RWPE1 (cell line): ENCODE results near the gene MYCBP2.

ENCODE experiments used
- CTCF ChIA-PET: fragments of 350-600 bp; sonication (Branson Sonifier 250); formaldehyde crosslinking; extraction: SDS; loops from one replicate; lab custom pipeline; 2021; lab: Yijun Ruan, JAX
- POLR2A ChIA-PET: fragments of 400-600 bp; formaldehyde crosslinking; extraction: SDS; loops from one replicate; lab custom pipeline; 2020; ENCODE audit warnings: antibody characterized with exemption; ENCODE audit not compliant: low non-redundant PET; lab: Yijun Ruan, JAX
- DNase-seq: peaks from one replicate; pipeline ENCODE4 v3.0.0; 2012; ENCODE audit warnings: low spot score
- H3K27ac ChIP-seq: fragments of 450-650 bp; 2 replicates; pipeline ENCODE4 v1.5.1; 2017
- TF ChIP-seq, protein P1 (sequence below): fragments of 450-650 bp; conservative IDR thresholded peaks from 2 replicates; pipeline ENCODE4 v1.5.1; 2017; ENCODE audit warnings: low read depth, mild to moderate bottlenecking

The MYCBP2 gene

DNA sequence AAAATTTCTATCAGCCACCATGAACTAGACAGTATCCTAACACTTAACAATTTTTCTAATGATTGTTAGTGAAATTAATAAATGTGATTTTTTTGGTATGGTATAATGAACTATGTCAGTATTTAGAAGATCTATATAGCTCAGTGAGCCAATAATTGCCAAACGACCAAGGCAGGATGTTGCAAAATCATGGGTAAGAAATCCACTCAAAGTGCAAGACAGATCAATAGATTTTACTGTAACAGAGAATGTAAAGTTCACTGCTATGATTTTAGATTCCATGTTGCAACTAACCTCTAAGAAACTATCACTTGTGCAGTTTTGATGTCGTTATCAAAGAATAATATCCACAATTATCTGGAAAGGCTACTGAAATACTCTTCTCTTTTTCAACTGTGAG is 44.0 kb upstream of the MYCBP2 start:
- DNase-seq, result no peak
- ChIA-PET CTCF (no interaction called here), POLR2A (no interaction called here)
- TF ChIP-seq, protein P1, sequence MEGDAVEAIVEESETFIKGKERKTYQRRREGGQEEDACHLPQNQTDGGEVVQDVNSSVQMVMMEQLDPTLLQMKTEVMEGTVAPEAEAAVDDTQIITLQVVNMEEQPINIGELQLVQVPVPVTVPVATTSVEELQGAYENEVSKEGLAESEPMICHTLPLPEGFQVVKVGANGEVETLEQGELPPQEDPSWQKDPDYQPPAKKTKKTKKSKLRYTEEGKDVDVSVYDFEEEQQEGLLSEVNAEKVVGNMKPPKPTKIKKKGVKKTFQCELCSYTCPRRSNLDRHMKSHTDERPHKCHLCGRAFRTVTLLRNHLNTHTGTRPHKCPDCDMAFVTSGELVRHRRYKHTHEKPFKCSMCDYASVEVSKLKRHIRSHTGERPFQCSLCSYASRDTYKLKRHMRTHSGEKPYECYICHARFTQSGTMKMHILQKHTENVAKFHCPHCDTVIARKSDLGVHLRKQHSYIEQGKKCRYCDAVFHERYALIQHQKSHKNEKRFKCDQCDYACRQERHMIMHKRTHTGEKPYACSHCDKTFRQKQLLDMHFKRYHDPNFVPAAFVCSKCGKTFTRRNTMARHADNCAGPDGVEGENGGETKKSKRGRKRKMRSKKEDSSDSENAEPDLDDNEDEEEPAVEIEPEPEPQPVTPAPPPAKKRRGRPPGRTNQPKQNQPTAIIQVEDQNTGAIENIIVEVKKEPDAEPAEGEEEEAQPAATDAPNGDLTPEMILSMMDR, result no peak
- H3K27ac ChIP-seq, result no peak overlapping the region

DNA sequence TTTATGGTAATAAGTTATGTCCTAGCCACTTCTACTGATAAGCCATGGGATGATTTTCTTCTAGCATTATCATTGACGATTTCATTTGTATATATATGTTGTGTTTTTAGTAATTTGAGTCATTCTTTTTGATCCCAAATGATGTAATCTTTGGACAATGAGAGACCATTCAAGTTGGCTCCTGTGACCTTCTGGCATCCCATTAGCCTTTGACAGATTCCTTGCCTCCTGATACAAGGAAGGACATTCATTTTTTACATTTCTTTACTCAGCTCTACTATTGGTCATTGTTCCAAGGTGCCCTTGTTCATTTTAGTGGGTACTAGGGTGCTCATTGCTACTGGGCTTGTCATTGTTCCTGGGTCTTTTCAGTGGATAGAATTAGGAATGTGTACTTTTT is 35.3 kb upstream of the MYCBP2 start:
- ChIA-PET CTCF (interaction anchor here (0.6 kb wide), 1 partner anchor 11 kb away, joined by 4 read pairs; no protein-coding TSS in a partner anchor), POLR2A (no interaction called here)
- TF ChIP-seq, protein P1, result no peak
- H3K27ac ChIP-seq, result no peak overlapping the region
- no peak for DNase-seq

DNA sequence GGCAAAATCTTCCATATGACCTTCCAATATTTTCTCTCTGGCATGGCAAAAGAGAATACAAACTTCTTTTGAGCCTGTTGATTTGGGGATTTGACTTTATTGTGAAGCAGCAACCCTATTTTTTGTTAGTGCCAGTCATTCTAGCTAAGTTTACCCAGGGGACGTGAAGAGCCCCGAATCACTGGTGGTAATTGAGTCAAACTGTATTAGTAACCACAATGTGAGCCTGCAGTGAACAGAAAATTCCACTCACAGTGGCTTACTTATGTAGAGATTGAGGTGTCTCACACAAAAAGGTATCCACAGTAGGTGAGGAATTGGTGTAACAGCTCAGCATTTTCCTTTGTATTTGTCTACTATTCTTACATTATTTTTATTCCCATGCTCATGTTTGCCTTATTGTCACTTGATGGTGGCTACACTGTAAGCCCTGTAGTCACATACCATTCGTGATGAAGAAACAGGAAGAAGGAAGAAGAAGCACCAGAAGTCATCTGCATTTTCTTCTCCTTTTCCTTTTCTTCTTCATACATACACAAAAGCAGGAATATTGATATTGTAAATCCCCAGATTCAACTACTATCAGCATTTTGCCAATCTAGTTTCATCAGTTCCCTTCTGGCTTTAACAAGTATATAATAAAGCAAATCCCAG is 33.3 kb upstream of the MYCBP2 start:
- no peak overlapping the region for H3K27ac ChIP-seq
- ChIA-PET CTCF (interaction anchor here (0.6 kb wide), 2 partner anchors 29 to 136 kb away, joined by 3 to 4 read pairs; no protein-coding TSS in a partner anchor), POLR2A (no interaction called here)
- no peak for DNase-seq
- TF ChIP-seq, protein P1, result no peak

DNA sequence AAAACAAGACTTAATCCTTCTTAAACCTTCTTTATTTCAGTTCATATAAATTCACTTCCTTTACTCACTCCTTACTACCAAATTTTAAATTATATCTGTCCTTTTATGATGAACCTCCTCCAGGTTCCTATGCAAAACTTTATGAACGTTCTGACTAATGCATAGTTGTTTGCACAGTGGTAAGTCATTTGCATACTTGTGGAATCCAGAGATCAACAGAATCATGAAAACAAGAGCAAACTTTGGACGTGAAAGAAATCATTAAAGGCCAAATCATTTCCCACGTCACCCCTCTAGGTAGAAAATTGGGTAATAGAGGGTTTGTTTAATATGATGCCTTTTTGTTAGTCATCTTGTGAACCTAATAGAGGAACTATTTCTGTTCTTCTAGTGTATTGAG is 32.3 kb upstream of the MYCBP2 start:
- ChIA-PET CTCF (no interaction called here), POLR2A (no interaction called here)
- DNase-seq, result no peak
- TF ChIP-seq, protein P1, result no peak
- no peak overlapping the region for H3K27ac ChIP-seq

DNA sequence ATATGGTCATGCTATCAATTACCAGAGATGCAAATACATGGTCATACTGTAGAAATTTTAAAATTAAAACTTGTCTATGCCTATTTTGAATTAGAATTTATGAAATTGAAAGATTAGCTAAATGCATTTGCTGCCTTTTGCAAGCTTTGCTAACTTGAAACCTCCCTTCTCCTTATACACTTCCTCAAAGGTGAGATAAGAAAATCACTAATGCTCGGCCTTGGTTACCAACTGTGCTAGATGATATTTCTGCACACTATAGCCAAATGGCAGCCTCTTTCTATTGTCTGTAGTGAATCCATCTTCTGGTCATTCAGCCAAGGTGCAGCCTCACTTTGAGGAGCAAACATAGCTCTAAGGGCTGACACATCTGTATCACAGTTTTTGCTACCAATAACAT is 31.1 kb upstream of the MYCBP2 start:
- TF ChIP-seq, protein P1, result no peak
- ChIA-PET CTCF (no interaction called here), POLR2A (no interaction called here)
- H3K27ac ChIP-seq, result no peak overlapping the region
- no peak for DNase-seq

DNA sequence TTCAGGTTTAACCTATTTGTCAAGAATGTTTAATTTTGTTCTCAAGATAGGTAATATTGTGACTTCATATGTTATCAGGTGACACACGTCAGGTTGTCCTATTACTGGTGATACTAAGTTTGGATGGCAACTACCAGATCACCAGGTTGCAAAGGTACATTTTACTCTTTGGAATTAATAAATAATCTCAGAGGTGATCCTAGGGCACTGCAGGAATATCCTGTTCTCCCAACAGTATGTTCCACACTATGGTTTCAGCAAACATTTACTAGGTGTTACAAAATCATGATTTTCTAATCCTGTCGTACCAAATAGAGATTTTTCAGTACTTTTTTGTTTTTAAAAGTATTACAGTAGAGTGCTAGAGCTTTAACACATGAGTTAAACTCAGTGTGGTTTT is 29.3 kb upstream of the MYCBP2 start:
- no peak for DNase-seq
- ChIA-PET POLR2A (no interaction called here), CTCF (no interaction called here)
- TF ChIP-seq, protein P1, result no peak
- H3K27ac ChIP-seq, result no peak overlapping the region
